HG02642 (cell line): ENCODE data around the gene SH2D4B.
A peak's percentile ranks its signal among the peaks of the same experiment; 100 is the strongest.
"Not testable (repeated sequence)": the region's sequence is repeated elsewhere in the genome, so short reads cannot be mapped to it uniquely, and the experiment has no call there.

Experiments
- ATAC-seq: cut with Tn5 transposase; IDR thresholded peaks from one replicate; pipeline ENCODE4 v1.9.1; 2021; ENCODE audit warnings: mild to moderate bottlenecking; ENCODE audit not compliant: unreplicated experiment, poor library complexity

Gene SH2D4B

GRCh38 chr10:80540981-80541750 is 3.5 kb downstream of the SH2D4B start:
- peak; percentile 59 for ATAC-seq

DNA sequence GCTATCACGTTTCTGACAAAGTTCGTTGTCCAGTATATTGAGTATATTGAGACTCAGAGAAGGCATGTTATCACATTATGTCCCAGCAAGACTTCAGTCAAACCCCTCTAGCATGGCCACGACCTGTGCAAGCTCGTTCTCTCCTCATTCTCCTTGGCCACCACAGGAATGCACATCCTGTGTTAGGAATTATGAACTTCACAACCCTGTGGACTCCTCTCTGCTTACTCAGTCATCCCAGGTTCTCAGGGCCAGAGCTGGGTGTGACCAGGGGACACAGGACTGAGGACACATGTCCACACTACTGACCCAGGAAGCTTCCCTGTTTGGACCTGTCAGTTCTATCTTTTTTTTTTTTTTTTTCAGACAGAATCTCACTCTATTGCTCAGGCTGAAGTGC is 4.4 kb downstream of the SH2D4B start:
- no peak for ATAC-seq

- ATAC-seq: no peak
Observed at GRCh38 chr10:80542652-80543318, 5.1 kb downstream of the SH2D4B start.

DNA sequence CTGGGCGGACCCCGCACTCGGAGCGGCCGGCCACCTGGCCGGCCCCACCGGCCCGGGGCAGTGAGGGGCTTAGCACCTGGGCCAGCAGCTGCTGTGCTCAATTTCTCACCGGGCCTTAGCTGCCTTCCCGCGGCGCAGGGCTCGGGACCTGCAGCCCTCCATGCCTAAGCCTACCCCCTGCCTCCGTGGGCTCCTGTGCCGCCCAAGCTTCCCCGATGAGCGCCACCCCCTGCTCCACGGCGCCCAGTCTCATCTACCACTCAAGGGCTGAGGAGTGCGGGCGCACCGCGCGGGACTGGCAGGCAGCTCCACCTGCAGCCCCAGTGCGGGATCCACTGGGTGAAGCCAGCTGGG is 5.6 kb downstream of the SH2D4B start:
- not testable (repeated sequence) for ATAC-seq

DNA sequence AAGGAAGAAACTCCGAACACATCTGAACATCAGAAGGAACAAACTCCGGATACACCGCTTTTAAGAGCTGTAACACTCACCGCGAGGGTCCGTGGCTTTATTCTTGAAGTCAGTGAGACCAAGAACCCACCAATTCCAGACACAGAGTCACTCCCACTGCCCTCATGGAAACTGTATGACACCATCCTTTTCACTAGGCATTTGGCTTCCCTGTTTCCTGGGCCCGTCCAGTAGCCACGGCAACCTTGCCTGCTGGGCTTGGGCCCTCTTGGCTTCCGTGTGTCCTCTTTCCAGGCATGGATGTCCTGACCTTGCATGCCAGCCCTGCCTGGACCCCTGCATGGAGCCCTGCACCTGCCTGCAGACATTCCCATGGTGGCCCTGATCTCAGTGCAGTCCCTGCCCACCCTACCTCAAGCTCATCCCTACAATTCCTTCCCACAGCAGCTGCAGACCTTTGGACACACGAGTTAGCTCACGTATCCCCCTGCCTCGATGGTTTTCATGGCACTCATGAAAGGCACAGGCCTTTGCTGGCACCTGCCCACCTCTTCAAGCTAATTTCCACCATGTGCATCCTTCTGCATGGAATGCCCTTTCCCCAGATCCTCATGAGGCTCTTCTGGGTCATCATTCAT is 6.7 kb downstream of the SH2D4B start:
- ATAC-seq: no peak

- ATAC-seq: no peak
Observed at GRCh38 chr10:80545258-80545881, 7.7 kb downstream of the SH2D4B start.

DNA sequence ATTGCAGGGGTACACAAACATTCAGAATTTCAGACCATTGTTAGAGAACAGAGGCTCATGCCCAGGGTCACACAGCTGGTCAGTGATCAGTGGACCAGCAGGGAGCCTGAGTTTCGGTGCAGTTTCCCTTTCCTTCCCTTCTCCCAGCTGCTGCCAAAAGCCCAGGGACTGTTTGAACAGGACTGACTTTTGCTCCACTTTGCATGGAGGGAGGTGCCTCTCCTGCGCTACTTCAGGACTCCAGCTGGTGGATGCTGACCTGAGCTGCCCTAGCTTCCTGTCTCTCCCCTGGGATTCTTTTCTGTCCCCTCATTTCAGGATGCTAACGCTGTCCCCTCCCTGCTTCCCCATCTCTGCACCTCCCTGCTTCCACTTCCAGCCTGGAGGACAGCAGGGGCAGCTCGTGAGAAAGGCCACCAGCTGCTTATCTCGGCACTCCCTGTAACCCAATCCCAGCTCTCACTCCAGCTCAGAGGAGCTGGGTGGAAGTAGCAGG is 14.5 kb downstream of the SH2D4B start:
- no peak for ATAC-seq

GRCh38 chr10:80553436-80553835 is 15.7 kb downstream of the SH2D4B start:
- no peak for ATAC-seq

DNA sequence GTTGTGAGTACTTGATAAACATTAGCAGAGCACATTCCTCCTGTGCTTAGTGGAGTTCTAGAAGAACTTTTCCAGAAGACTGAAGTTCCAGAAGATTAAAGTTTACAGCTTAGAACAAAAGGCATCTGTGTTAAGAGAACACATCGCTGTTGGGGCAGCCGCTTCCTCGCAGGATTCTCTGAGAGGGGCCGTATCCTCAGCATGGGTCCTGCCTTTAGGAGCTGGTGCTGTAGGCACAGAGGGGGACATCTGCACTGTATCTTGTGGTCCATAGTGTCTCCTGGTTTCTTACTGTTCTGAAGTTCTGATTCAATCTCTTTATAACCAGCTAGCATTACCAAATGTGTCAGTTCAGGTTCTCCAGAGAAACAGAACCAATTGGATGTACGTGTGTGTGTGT is 16.3 kb downstream of the SH2D4B start:
- ATAC-seq: no peak

DNA sequence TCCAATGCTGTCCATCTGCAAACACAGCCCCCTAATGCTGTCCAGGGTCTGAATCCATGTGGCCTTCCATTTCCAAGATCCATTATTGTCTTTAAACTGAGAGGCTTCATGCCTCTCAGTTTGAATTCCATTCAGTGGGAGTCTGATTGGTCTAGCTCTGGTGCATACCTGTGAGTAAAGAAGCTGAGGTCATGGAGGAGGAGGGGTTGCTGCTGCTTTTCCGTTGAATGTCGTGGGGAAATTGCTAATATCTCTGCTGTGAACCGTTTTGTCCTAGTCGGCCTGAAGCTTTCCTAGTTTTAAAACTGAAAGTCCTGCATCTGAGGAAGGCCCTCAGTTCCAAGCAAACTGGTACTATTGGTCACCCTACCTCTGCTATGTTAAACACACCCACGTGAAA is 17.7 kb downstream of the SH2D4B start:
- ATAC-seq: no peak

DNA sequence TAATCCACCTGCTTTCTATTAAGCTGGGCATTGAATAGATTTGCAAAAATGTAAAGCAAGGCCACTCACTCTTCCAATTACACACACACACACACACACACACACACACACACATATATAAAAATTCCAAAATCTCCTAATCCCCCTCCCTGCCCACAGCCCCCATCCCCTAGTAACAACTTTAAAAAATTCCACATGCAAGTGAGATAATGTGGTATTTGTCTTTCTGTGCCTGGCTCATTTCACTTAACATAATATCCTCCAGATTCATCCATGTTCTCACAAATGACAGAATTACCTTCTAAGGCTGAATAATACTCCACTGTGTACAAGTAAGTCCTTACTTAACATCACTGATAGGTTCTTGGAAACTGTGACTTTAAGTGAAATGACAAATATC is 24.2 kb downstream of the SH2D4B start:
- ATAC-seq: no peak

- ATAC-seq: no peak
Observed at GRCh38 chr10:80567292-80567691, 29.6 kb downstream of the SH2D4B start.

GRCh38 chr10:80569131-80569895 is 31.6 kb downstream of the SH2D4B start:
- no peak for ATAC-seq

DNA sequence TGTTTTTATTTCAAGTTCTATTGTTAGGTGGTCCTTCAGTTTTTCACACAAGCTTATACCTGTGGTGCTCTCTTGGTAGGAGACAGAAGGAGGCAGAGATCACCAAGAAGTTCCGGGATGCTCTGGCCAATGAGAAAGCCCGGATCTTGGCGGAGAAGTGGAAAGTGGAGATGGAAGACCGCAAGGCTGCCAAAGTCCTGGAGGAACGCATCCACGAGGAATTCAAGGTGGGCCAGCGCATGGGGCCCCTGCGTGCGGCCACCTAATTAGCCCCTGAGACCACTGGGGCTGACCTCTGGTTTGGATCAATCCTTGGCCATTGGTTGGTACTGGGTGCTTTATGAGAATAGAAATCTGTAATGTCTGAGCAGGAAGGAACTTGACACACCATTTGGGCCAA is 33.6 kb downstream of the SH2D4B start:
- ATAC-seq: no peak

DNA sequence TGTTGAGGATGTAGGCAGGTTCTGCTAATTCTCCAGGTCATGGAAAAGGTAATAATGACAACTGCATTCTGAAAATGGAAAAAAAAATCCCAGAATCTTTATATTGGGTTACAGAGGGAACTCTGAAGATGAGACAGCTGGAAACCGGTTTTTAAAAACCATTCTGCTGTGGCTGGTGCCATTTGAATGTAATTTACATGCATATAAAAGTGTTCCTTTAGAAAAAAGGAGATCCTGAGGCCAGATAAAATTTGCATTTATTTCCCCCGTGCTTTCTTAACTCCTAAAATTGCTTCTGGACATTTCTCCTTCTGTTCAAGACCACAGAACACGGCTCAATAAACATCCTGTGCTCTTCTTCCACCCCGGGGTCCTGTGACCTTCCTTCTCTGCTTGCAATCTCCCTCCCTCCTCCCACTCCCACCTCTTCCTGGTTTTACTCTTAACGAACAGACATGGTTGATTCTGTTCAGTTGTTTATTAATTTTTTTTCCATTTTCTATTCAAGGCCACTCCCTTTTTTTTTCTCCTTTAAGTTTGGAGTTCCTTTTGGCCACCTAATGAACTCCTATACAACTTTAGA is 41.6 kb downstream of the SH2D4B start:
- no peak for ATAC-seq

- ATAC-seq: no peak
Observed at GRCh38 chr10:80579849-80580637, 42.3 kb downstream of the SH2D4B start.

DNA sequence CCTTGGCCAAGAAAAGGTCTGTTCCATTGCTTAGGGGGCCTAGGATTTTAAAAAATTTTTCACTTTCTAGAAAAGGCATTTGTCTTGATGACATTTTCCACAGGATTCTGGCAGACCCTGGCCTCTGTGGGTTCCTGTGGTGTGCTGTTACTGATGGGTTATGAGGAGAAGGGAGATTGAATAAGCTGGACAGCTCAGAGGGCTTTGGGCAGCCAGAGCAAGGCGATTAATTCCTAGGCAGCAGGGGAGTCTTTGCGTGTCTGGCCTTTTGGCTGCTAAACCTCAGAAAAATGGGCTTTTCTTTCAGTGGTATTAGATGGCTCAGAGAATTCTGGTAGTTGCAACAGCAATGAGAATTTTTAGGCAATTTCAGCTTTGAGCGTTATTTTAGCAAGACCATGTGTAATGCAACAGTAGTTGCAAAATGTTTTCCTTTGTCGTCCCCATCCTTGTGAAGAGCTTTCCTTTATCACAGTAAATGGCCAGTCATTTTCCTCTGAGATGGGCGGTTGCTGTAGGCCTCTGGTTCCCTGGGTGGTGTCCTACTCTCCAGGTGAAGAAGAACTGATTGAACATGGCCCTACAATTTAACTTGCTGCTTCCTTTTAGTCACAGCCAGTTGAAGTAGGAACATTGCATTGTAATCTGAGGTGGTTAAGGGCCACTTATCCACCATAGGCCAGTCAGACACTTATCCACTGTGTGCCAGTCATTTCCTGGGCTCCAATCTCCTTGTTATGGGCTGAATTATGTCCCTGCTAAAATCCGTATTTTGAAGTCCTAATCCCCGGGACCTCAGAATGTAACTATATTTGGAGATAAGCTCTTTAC is 43.2 kb downstream of the SH2D4B start:
- no peak for ATAC-seq

- no peak for ATAC-seq
Observed at GRCh38 chr10:80581469-80581835, 43.8 kb downstream of the SH2D4B start.
